GM21381 (cell line): ENCODE data around the gene PDE4D.
"Not testable (repeated sequence)": the region's sequence is repeated elsewhere in the genome, so short reads cannot be mapped to it uniquely, and the experiment has no call there.

Source experiments
- ATAC-seq: cut with Tn5 transposase; IDR thresholded peaks from one replicate; pipeline ENCODE4 v1.9.1; 2021; ENCODE audit warnings: mild to moderate bottlenecking, moderate library complexity; ENCODE audit not compliant: unreplicated experiment

Gene PDE4D

GRCh38 chr5:59486508-59486907 is 407.0 kb downstream of the PDE4D start:
- no peak for ATAC-seq

GRCh38 chr5:59485629-59486439 is 407.7 kb downstream of the PDE4D start:
- no peak for ATAC-seq

GRCh38 chr5:59485107-59485506 is 408.4 kb downstream of the PDE4D start:
- no peak for ATAC-seq

GRCh38 chr5:59484618-59485017 is 408.9 kb downstream of the PDE4D start:
- no peak for ATAC-seq

GRCh38 chr5:59483971-59484472 is 409.5 kb downstream of the PDE4D start:
- ATAC-seq, result no peak

GRCh38 chr5:59479086-59479485 is 414.4 kb downstream of the PDE4D start:
- no peak for ATAC-seq

GRCh38 chr5:59474324-59474723 is 419.2 kb downstream of the PDE4D start:
- ATAC-seq, result no peak

- ATAC-seq, result no peak
These were observed 419.9 kb downstream of the PDE4D start for GRCh38 chr5:59473611-59474010.

- ATAC-seq, result no peak
These were observed 422.1 kb downstream of the PDE4D start for GRCh38 chr5:59471463-59471862.

- ATAC-seq, result no peak
These were observed 425.6 kb downstream of the PDE4D start for GRCh38 chr5:59467969-59468368.

GRCh38 chr5:59466271-59466670 is 427.3 kb downstream of the PDE4D start:
- no peak for ATAC-seq

- no peak for ATAC-seq
These were observed 428.6 kb downstream of the PDE4D start for GRCh38 chr5:59464969-59465368.

GRCh38 chr5:59463618-59464166 is 429.8 kb downstream of the PDE4D start:
- ATAC-seq, result not testable (repeated sequence)

- no peak for ATAC-seq
These were observed 430.6 kb downstream of the PDE4D start for GRCh38 chr5:59462956-59463355.

GRCh38 chr5:59460368-59461153 is 433.0 kb downstream of the PDE4D start:
- ATAC-seq, result no peak

GRCh38 chr5:59458966-59459729 is 434.4 kb downstream of the PDE4D start:
- no peak for ATAC-seq

- ATAC-seq, result no peak
These were observed 435.2 kb downstream of the PDE4D start for GRCh38 chr5:59458321-59458720.

- no peak for ATAC-seq
These were observed 443.5 kb downstream of the PDE4D start for GRCh38 chr5:59449905-59450644.

GRCh38 chr5:59446356-59446755 is 447.2 kb downstream of the PDE4D start:
- no peak for ATAC-seq

GRCh38 chr5:59445741-59446140 is 447.8 kb downstream of the PDE4D start:
- ATAC-seq, result no peak
